Neural progenitor cell (in vitro differentiated cells): ENCODE results near the gene LSM14A. TPM values are rescaled to one million over a fixed set of nuclear protein-coding genes. Genes with fewer than 3 reads are reported as not detected.

ENCODE experiments used
- DNase-seq: peaks from one replicate; pipeline ENCODE4 v3.0.0-alpha.2; 2016; ENCODE audit warnings: low spot score
- H2AFZ ChIP-seq: fragments of 200-600 bp; sonication (generic); replicated peaks from 2 replicates; pipeline ENCODE4 v1.6.1; 2016; ENCODE audit warnings: antibody characterized with exemption
- H3F3A ChIP-seq: fragments of 200-600 bp; sonication (generic); 2 replicates; pipeline ENCODE4 v1.6.1; 2016; ENCODE audit warnings: antibody characterized with exemption, low read depth
- H3K27ac ChIP-seq: fragments of 200-600 bp; sonication (generic); 2 replicates; pipeline ENCODE4 v1.5.1; 2016; ENCODE audit warnings: mild to moderate bottlenecking
- H3K27me3 ChIP-seq: fragments of 200-600 bp; sonication (generic); 2 replicates; pipeline ENCODE4 v1.6.1; 2016; ENCODE audit warnings: mild to moderate bottlenecking, moderate library complexity
- H3K36me3 ChIP-seq: fragments of 200-600 bp; sonication (generic); 2 replicates; pipeline ENCODE4 v1.5.1; 2016
- H3K4me1 ChIP-seq: fragments of 200-600 bp; sonication (generic); 2 replicates; pipeline ENCODE4 v1.6.1; 2016; ENCODE audit warnings: mixed run types
- H3K4me2 ChIP-seq: fragments of 200-600 bp; sonication (generic); 2 replicates; pipeline ENCODE4 v1.6.1; 2016
- H3K4me3 ChIP-seq: fragments of 200-600 bp; sonication (generic); 2 replicates; pipeline ENCODE4 v1.5.1; 2016
- H3K79me2 ChIP-seq: fragments of 200-600 bp; sonication (generic); 2 replicates; pipeline ENCODE4 v1.6.1; 2016; ENCODE audit warnings: low read depth
- H3K9ac ChIP-seq: fragments of 200-600 bp; sonication (generic); 2 replicates; pipeline ENCODE4 v1.6.1; 2016
- H3K9me3 ChIP-seq: fragments of 200-600 bp; sonication (generic); 2 replicates; pipeline ENCODE4 v1.5.1; 2016; ENCODE audit warnings: low read depth
- H4K20me1 ChIP-seq: fragments of 200-600 bp; sonication (generic); 2 replicates; pipeline ENCODE4 v1.6.1; 2016; ENCODE audit warnings: low read depth
- H3K27ac Mint-ChIP-seq: 3 replicates; pipeline ENCODE4 v1.8.0; 2021; ENCODE audit warnings: mixed read lengths
- H3K27me3 Mint-ChIP-seq: 2 replicates; pipeline ENCODE4 v1.8.0; 2022; ENCODE audit warnings: low read depth, mild to moderate bottlenecking, inconsistent platforms, moderate library complexity, mixed read lengths; ENCODE audit not compliant: insufficient read depth
- H3K36me3 Mint-ChIP-seq: 3 replicates; pipeline ENCODE4 v1.8.0; 2021; ENCODE audit warnings: mixed read lengths
- H3K4me1 Mint-ChIP-seq: 3 replicates; pipeline ENCODE4 v1.8.0; 2021; ENCODE audit warnings: mixed read lengths
- H3K4me3 Mint-ChIP-seq: 3 replicates; pipeline ENCODE4 v1.8.0; 2021; ENCODE audit warnings: mild to moderate bottlenecking, moderate library complexity, mixed read lengths
- H3K9me3 Mint-ChIP-seq: 3 replicates; pipeline ENCODE4 v1.8.0; 2020; ENCODE audit warnings: mixed read lengths
- EZH2 ChIP-seq: fragments of 200-600 bp; sonication (generic); IDR thresholded peaks from 2 replicates; pipeline ENCODE4 v1.6.1; 2017; ENCODE audit warnings: antibody characterized with exemption, mild to moderate bottlenecking, moderate library complexity
- EZH2phosphoT487 ChIP-seq: fragments of 200-600 bp; sonication (generic); IDR thresholded peaks from 2 replicates; pipeline ENCODE4 v1.6.1; 2017; ENCODE audit warnings: antibody characterized with exemption
- total RNA-seq: library from RNA; depleted of rRNA; stranded (reverse); fragments of >200 nt; gene quantifications from 2 replicates; pipeline ENCODE4 v1.2.3, GENCODE V29; 2015; ENCODE audit warnings: low replicate concordance
- TF ChIP-seq, protein P1 (sequence below): fragments of 200-600 bp; sonication (generic); IDR thresholded peaks from 2 replicates; pipeline ENCODE4 v1.5.1; 2017; ENCODE audit warnings: antibody characterized with exemption, mild to moderate bottlenecking

Gene LSM14A
- total RNA-seq, 1 donor from 2014 or later, result 152 TPM

DNA sequence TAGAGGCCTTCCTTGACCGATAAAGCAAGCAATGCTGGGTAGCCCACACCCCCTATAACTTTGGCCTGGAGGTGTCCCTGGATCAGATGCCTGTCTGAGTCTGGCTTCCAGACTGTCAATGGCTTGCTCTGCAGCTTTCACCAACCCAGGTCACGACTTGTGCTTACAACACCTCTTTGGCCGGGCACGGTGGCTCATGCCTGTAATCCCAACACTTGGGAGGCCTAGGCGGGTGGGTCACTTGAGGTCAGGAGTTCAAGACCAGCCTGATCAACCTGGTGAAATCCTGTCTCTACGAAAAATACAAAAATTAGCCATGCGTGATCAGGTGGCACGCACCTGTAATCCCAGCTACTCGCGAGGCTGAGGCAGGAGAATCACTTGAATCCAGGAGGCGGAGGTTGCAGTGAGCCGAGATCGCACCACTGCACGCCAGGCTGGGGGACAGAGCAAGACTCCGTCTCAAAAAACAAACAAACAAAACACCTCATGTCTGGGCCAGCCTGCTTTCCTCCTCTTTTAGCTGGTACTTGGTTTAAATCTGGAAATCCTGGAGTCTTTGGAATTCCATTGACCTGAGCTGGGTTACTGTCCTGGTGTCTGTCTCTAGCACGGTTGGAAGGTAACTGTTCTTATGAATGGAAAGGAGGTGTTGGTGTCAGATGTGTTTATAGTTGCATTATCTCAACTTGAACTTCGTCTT, 71.7 kb downstream of the LSM14A start:
- H3K4me3 Mint-ChIP-seq, result no peak overlapping the region
- Histone ChIP-seq H2AFZ (no peak overlapping the region), H3K79me2 (no peaks in the 10 kb centered on the region)

GRCh38 chr19:34244611-34245299, 72.5 kb downstream of the LSM14A start:
- Histone ChIP-seq H3K79me2 (no peaks in the 10 kb centered on the region), H3K4me1 (peaks cover 5% of the 10 kb centered on the region), H4K20me1 (no peaks in the 10 kb centered on the region), H3K27ac (no peak overlapping the region), H3K27me3 (no peaks in the 10 kb centered on the region), H3K9me3 (no peaks in the 10 kb centered on the region), H3K9ac (no peak overlapping the region), H3K4me3 (no peak overlapping the region), H3F3A (peaks cover 12% of the 10 kb centered on the region), H2AFZ (no peak overlapping the region), H3K36me3 (no peaks in the 10 kb centered on the region), H3K4me2 (no peak overlapping the region)
- TF ChIP-seq EZH2phosphoT487, result no peak
- TF ChIP-seq, protein P1, sequence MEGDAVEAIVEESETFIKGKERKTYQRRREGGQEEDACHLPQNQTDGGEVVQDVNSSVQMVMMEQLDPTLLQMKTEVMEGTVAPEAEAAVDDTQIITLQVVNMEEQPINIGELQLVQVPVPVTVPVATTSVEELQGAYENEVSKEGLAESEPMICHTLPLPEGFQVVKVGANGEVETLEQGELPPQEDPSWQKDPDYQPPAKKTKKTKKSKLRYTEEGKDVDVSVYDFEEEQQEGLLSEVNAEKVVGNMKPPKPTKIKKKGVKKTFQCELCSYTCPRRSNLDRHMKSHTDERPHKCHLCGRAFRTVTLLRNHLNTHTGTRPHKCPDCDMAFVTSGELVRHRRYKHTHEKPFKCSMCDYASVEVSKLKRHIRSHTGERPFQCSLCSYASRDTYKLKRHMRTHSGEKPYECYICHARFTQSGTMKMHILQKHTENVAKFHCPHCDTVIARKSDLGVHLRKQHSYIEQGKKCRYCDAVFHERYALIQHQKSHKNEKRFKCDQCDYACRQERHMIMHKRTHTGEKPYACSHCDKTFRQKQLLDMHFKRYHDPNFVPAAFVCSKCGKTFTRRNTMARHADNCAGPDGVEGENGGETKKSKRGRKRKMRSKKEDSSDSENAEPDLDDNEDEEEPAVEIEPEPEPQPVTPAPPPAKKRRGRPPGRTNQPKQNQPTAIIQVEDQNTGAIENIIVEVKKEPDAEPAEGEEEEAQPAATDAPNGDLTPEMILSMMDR, result no peak
- TF ChIP-seq EZH2, result no peak
- Mint-ChIP-seq H3K27me3 (peaks cover 2% of the 10 kb centered on the region), H3K4me1 (peaks cover 16% of the 10 kb centered on the region), H3K4me3 (no peak overlapping the region), H3K27ac (no peak overlapping the region), H3K9me3 (no peaks in the 10 kb centered on the region), H3K36me3 (no peaks in the 10 kb centered on the region)
- DNase-seq, result no peak

More for the DNA sequence above, 71.7 kb downstream of the LSM14A start:
- H3K27me3 Mint-ChIP-seq, result peaks cover 2% of the 10 kb centered on the region
- no peaks in the 10 kb centered on the region for H3K36me3 ChIP-seq
- H3K27ac Mint-ChIP-seq, result peak overlapping the region; percentile 18
- H3K4me1 ChIP-seq, result peaks cover 5% of the 10 kb centered on the region
- H3K9me3 ChIP-seq, result no peaks in the 10 kb centered on the region
- H3F3A ChIP-seq, result peaks cover 12% of the 10 kb centered on the region
- no peak for DNase-seq
- no peak overlapping the region for H3K4me3 ChIP-seq
- no peak overlapping the region for H3K4me2 ChIP-seq
- no peak overlapping the region for H3K27ac ChIP-seq
- no peak for TF ChIP-seq EZH2
- no peak for TF ChIP-seq EZH2phosphoT487
- TF ChIP-seq, protein P1, result no peak
- no peaks in the 10 kb centered on the region for H3K9me3 Mint-ChIP-seq
- H3K27me3 ChIP-seq, result no peaks in the 10 kb centered on the region
- no peak overlapping the region for H3K9ac ChIP-seq
- H3K4me1 Mint-ChIP-seq, result peaks cover 16% of the 10 kb centered on the region
- no peaks in the 10 kb centered on the region for H3K36me3 Mint-ChIP-seq
- H4K20me1 ChIP-seq, result no peaks in the 10 kb centered on the region

DNA sequence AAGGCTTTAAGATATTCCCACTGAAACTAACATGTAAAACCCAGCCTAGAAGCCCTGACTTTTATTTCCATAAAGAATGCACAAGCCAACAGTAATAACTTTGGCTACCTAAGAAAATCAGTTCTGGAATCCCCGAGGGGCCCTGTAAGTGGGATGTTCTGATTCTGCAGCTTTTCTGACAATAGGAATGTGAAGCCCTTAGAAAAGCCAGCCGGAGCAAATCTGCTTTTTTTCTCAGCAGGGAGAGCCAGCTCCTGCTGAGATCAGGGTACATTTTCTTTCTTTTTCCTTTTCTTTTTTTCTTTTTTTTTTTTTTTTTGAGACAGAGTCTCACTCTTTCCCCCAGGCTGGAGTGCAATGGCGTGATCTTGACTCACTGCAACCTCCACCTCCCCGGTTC, 74.0 kb downstream of the LSM14A start:
- Histone ChIP-seq H3K9ac (no peak overlapping the region), H3K27me3 (no peaks in the 10 kb centered on the region), H3K4me1 (peaks cover 5% of the 10 kb centered on the region), H3K27ac (peak overlapping the region; percentile 58), H3K9me3 (no peaks in the 10 kb centered on the region), H3K36me3 (no peaks in the 10 kb centered on the region), H3F3A (peaks cover 6% of the 10 kb centered on the region), H2AFZ (no peak overlapping the region), H3K4me2 (peak overlapping the region; percentile 66), H4K20me1 (no peaks in the 10 kb centered on the region), H3K4me3 (no peak overlapping the region), H3K79me2 (no peaks in the 10 kb centered on the region)
- H3K36me3 Mint-ChIP-seq, result no peaks in the 10 kb centered on the region
- DNase-seq, result peak; percentile 54
- TF ChIP-seq EZH2, result no peak
- TF ChIP-seq EZH2phosphoT487, result no peak
- TF ChIP-seq, protein P1, result no peak
- no peaks in the 10 kb centered on the region for H3K9me3 Mint-ChIP-seq
- H3K4me3 Mint-ChIP-seq, result peak overlapping the region; percentile 21
- H3K4me1 Mint-ChIP-seq, result peaks cover 16% of the 10 kb centered on the region
- no peak overlapping the region for H3K27ac Mint-ChIP-seq
- H3K27me3 Mint-ChIP-seq, result peaks cover 2% of the 10 kb centered on the region
